PC-9 (cell line): ENCODE results near the gene EIF4E1B.
"Not testable (repeated sequence)": the region's sequence is repeated elsewhere in the genome, so short reads cannot be mapped to it uniquely, and the experiment has no call there.

Experiments used
- EZH2 ChIP-seq: fragments of 200-600 bp; sonication (generic); IDR thresholded peaks from 2 replicates; pipeline ENCODE4 v1.8.0; 2017; ENCODE audit warnings: antibody characterized with exemption, low read depth
- TF ChIP-seq, protein P1 (sequence below): fragments of 200-600 bp; sonication (generic); conservative IDR thresholded peaks from 2 replicates; pipeline ENCODE4 v1.6.1; 2017; ENCODE audit warnings: mixed run types, antibody characterized with exemption, mild to moderate bottlenecking, moderate library complexity

GRCh38 chr5:176591667-176592066 is 38.8 kb upstream of the EIF4E1B start:
- TF ChIP-seq EZH2 = not testable (repeated sequence)
- TF ChIP-seq, protein P1, sequence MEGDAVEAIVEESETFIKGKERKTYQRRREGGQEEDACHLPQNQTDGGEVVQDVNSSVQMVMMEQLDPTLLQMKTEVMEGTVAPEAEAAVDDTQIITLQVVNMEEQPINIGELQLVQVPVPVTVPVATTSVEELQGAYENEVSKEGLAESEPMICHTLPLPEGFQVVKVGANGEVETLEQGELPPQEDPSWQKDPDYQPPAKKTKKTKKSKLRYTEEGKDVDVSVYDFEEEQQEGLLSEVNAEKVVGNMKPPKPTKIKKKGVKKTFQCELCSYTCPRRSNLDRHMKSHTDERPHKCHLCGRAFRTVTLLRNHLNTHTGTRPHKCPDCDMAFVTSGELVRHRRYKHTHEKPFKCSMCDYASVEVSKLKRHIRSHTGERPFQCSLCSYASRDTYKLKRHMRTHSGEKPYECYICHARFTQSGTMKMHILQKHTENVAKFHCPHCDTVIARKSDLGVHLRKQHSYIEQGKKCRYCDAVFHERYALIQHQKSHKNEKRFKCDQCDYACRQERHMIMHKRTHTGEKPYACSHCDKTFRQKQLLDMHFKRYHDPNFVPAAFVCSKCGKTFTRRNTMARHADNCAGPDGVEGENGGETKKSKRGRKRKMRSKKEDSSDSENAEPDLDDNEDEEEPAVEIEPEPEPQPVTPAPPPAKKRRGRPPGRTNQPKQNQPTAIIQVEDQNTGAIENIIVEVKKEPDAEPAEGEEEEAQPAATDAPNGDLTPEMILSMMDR = not testable (repeated sequence)
